NCI-H1694 treated with DMSO at 0.1 percent for 48 hours (cell line): ENCODE results near the gene CASS4.
"Not testable (repeated sequence)": the region's sequence is repeated elsewhere in the genome, so short reads cannot be mapped to it uniquely, and the experiment has no call there.

Source experiments
- DNase-seq: peaks from one replicate; lab custom pipeline; 2025; lab: John Stamatoyannopoulos, UW

The CASS4 gene, protein sequence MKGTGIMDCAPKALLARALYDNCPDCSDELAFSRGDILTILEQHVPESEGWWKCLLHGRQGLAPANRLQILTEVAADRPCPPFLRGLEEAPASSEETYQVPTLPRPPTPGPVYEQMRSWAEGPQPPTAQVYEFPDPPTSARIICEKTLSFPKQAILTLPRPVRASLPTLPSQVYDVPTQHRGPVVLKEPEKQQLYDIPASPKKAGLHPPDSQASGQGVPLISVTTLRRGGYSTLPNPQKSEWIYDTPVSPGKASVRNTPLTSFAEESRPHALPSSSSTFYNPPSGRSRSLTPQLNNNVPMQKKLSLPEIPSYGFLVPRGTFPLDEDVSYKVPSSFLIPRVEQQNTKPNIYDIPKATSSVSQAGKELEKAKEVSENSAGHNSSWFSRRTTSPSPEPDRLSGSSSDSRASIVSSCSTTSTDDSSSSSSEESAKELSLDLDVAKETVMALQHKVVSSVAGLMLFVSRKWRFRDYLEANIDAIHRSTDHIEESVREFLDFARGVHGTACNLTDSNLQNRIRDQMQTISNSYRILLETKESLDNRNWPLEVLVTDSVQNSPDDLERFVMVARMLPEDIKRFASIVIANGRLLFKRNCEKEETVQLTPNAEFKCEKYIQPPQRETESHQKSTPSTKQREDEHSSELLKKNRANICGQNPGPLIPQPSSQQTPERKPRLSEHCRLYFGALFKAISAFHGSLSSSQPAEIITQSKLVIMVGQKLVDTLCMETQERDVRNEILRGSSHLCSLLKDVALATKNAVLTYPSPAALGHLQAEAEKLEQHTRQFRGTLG

DNA sequence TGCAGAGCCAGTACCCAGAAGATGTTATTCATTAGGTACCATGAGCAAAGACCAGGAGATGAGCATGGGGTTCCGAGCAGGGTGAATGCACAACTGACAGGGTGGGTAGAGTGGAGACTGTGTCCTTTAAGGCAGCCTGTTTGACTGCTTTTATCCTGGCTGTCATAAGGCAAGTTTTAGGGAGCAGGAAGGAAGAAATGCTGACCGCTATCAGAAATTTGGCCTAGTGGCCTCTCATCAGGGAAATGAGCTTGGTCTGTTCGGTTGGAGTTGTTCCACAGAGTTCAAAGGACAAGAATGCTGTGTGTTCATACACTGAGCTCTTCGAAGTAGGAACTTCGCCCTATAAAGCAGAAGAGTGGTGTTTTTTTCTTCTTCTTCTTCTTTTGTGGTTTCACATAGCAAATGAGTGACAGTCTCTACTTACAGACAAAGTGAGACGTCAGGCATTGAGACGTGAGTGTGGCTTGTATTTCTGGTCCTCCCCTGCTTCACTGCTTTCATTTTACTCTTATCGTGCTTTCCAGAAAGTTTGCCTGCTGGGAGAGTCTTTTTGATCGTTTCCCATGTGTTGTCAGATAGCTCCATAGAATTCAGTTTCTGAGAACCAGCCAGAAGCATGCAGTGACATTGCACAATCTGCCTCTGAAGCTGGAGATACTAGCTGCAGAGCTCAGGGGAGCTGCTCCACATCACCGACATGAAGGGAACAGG lies at the start of gene CASS4:
TSS of gene CASS4 (plus strand) at position 502 of the 714 bp plus-strand sequence. CDS start at position 701, 199 bp downstream.
- DNase-seq: no peak

DNA sequence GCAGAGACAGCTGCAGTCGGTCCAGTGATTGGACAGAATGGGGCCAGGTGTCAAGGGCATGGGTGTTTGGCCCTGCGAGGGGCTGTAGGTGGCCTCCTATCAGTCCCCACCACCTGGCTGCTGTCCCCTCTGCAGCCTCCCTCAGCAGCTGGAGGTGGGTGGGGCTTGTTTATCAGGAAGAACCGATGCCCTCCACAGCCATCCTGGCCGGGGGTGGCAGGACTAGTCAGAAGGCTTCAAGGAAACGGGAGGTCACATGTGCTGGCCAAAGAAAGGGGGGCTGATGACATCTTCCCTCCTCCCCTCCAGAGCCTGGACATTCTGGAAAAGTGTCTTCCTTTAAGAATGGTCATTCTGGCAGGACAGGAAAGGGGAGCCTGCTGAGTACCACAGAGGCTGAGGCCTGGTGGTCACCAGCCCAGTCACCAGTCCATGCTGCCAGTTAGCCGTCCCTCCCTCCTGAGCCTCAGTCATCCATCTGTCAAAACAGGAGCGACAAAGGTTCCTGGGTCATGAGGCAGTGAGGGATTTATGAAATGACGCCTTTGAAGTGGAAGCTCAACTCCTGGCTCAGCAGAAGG lies 49.1 kb upstream of the CASS4 start:
- DNase-seq: no peak

DNA sequence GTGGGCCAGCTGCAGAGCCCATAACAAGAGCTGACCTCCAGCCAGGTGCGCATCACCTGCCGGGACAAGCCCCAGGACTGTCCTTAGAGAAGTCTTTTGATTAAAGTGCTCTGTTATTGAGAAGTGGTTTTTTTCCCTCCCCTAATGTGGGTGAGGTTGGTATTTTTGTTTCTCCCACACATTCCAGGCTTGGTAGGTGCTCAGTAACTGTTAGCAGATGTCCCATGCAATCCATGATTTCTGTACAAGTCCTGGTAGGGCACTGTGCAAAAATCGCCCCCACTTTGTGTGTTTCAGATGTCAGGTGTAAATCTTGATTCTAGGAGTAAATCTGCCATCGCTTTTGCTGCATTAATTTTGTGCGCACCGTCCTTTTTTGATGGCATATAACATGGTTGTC lies 48.6 kb upstream of the CASS4 start:
- no peak for DNase-seq

DNA sequence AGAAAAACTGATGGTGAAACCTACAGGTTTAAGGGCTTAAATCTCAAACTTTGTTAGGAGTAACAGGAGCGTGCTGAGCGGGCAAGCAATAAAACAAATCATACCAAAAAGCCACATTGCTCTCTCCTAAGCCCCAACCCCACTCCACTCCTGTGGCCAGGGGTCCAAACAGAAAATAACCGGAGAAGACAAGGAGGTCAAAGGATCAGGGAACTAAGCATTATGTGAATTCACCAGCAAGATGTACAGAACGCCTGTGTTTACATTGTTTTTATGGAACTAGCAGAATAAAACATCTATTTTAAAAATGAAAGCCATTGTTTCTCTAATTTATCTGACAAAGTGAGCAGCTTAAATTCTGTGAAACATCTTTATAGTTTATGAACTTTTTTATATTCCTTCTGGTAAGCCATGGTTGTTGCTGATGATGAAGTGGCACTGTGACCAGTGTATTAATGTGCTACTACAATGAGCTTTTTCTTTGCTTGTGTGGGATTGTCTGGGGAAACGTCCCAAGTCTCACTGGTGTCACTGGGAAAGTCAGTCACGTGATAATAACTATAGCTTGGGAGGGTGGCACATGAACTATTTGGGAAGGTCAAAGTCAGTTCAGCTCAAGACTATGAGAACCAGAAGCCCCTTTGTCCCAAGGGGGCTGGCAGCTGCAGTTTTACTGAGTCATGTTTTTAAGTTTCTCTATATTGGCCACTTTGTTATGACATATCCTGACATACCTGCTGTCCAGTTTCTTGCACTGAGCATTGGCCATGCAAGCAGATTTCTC lies 43.5 kb upstream of the CASS4 start:
- no peak for DNase-seq

DNA sequence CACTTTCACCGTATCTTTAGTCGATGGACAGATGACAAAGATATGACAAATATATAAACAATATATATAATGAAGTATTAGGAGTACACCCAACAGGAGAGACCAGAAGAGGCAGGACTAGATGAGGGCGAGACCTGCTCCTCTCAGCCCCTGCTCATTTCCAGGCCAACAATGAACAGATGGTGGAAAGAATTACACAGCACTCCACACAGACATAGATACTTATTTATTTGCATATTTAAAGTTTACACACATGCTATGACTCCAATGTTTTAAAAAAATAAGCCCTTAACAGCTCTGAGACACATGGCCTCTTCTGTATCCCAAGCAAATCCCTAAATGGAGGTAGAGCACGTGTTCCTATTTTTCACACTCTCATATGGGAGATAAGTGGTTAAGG lies 42.9 kb upstream of the CASS4 start:
- DNase-seq: no peak

DNA sequence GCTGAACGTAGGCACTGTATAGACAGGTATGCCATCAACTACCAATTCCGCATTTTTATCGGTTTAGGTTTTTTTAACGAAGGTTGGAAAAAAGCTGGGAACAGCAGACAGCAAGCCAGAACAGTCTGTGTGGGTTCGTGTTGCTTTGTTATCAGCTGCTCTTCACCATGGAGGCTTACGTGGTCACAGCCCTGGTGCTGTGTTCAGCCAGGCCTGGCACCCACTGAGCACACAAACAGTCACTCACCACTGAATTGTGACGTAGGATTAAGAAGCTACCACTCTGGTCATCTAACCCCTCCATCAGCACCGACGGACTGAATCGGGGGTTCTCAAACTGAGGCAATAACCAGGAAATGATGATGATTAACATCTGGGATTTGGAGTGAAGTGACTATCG lies 40.1 kb upstream of the CASS4 start:
- DNase-seq: no peak

DNA sequence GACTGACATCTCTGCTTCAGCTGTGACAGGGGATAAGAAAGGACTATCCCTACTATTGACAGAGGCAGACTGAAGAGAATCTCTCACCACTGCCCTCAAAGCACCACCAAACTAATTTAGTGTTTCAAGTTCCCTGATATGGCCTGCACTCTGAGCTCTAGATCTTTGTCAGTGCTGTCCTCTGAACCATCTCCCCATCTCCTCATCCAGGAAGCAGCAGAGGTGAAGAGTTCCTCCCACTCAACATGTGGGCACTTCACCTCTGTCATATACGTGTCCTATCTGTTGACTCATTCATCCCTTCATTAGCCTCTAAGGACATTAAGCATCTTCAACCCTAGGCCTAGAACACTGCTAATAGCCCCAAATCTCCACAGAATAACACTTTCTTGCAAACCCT lies 39.2 kb upstream of the CASS4 start:
- DNase-seq: no peak

DNA sequence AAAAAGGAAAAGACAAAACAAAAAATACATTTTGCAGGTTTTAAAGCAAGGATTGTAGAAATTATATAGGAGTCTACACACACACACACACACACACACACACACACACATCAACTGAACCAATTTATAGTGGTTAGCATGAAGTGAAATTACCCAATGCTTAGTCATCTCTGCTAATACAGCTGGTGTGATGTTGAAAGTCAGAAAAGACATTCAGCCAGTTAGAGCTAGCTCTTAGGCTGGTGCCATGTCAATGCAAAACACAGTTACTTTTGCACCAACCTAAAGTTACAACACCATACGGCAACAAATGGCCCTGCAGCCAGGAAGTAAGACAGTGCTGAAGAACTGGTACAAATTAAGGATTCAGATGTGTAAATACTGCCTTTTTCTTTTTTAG lies 38.1 kb upstream of the CASS4 start:
- peak; percentile 2 for DNase-seq

DNA sequence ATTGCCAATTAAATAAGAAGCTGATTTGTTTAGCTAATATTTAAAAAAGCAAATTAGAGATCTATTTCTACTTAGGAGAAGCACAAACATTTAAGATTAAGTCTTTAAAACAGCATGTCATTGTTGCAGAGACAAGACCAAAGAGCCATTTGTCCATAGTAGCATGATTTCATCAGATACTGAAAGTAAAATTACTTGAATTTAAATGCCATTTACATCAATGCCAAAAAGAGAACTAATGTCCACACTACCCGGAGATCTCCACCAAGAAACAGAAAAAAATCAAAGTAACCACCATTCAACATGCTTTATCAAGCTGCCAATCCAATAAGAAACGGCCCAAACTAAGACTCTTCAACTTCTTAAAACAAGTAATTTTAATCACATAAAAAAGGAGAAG lies 35.7 kb upstream of the CASS4 start:
- no peak for DNase-seq

DNA sequence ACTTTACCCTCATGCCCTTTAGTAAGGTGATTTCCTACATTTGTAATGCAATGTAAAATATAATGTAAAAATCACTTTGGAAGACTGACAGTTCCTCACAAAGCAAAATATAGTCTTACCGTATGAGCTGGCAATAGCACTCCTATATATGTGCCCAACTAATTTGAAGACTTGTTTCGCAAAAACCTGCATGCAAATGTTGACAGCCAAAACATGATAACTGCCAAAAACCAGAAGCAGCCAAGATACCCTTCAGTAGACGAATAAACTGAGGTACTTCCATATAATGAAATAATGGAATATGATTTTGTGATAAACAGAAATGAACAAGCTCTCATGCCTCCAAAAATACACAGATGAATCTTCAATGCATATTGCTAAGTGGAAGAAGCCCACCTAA lies 33.7 kb upstream of the CASS4 start:
- no peak for DNase-seq

DNA sequence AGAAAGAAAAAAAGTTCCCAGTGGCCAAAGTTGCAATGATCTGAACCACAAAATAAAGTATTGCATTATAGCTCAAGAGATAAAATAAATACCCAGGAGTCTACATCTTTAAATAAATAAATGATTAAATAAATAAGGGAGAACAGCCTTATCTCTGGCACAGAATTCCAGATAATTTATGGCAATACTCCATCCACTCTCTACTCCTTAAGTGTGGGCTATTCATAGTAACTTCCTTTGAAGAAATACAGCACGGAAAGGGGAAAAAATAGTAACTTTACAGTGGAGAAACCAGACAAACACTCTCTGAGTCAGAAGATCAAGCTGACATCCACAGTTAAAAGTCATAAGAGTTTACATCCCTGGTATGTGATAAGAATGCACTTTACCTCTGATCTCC lies 31.7 kb upstream of the CASS4 start:
- no peak for DNase-seq

DNA sequence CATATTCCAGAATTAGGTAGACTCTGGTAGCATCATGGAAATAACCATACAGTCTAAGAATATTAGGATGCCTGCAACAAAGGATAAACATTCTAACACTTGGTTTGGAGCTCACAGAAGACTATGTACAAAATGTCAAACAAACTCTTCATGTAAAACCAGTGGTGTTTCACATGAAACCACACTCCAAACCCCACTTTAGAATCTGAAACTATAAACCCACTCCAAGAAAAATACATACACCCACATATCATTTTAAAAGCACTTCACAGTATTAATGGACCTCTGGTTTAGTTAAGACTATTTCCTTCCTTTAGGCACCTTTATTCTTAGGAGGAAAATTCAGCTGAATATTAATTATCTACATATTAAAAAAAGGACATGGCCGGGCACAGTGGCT lies 30.6 kb upstream of the CASS4 start:
- no peak for DNase-seq

DNA sequence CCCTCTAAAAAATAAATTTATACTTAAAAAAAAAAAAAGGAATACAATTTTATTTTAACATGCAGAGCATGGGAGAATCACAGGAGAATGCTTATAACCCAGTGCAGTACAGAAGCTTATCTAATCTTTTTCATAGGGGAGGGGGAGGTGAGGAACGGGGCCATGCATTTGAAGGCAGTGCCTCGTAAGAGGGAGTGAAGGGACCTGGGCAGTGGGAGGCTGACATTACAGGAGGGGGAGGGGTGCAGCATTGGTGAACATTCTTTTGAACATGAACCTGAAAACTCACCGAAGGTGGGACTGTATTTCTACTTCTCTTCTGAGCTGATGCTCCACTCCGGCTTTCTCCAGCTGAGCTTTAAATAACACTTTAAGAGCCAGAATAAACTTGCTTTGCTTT lies 29.4 kb upstream of the CASS4 start:
- no peak for DNase-seq

DNA sequence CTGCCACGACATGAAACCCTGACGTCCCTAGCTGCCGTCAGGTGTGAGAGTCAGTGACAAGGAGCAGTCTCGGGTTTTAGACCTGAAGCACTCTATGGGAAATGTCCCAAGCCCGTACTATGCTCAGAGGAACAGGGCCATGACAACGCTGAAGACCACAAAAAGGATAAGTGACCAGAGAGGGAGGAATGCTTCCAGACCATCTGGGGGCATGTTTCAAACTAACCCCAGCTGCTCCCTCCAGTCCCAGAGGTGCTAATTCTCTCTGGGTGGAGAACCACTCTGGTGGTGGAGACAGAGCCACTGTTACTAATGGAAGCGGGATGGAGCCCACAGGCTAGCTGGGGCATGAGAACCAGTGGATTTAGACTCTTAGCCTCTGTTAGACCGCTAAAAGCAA lies 28.7 kb upstream of the CASS4 start:
- no peak for DNase-seq

DNA sequence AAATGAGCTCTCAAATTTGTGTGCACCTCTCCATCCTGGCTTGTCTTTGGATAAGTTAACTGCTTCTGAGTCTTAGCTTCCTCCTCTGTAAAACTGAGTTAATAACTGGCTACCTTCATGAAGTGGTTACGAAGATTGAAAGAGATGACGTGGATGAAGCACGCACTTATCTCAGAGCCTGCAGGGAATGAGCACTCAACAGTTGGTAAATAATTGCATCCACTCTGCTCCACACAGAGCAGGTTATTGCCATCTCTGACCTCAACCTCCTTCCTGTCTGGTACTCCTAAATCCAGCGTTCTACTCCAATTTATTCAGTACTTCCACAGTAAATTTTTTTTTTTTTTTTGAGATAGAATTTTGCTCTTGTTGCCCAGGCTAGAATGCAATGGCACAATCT lies 26.9 kb upstream of the CASS4 start:
- DNase-seq: no peak

DNA sequence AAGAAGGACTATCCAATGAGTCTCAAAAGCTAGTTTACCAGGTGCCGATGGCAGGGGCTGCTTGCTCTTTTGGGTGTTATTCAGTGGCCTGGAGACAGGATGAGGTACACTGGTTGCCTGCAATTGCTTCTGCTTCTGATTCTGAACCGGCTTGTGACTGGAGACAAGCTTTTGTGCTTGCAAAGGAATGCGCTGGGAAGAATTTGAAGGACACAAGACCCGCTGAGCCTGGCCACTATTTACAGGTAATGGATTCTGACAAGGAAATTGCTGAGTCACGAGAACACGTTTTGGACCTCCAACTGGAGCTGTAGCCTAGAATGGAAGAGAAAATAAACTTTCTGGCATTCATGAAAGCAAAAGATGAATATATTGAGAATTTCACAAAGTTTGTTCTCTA lies 25.8 kb upstream of the CASS4 start:
- DNase-seq: no peak

DNA sequence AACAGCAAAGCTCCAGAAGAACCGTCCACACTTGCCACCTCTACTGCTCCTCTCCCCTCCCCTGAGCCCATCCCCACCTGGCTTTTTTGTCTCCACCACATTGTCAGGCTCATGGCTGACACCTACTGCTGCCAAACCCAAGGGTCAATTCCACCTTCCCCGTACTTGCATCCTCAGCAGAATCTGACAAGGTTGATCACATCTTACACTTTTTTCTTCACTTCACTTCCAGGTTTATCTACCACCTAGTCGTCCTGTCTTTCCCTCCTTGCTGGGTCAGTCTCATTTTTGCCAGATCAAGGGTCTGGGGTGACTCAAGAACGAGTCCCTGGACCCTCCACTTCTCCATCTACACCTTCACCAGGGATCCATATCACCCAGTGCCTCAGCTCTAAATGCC lies 23.2 kb upstream of the CASS4 start:
- no peak for DNase-seq

DNA sequence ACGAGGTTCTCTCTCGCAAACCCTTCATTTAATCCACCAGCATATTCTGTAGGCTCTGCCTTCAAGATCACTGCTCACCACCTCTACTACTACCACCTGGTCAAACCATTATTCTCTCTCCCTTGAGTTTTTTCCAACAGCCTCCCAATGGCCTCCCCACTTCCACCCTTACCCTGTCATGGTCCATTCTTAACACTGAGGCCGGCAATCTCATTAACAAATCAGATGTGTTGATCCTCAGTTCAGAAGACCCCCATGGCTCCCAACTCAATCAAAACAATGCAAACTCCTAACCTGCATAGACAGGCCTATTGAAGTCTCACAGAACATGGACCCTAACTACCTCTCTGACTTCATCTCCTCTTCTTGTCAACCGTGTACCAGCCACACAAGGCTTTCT lies 22.3 kb upstream of the CASS4 start:
- no peak for DNase-seq

DNA sequence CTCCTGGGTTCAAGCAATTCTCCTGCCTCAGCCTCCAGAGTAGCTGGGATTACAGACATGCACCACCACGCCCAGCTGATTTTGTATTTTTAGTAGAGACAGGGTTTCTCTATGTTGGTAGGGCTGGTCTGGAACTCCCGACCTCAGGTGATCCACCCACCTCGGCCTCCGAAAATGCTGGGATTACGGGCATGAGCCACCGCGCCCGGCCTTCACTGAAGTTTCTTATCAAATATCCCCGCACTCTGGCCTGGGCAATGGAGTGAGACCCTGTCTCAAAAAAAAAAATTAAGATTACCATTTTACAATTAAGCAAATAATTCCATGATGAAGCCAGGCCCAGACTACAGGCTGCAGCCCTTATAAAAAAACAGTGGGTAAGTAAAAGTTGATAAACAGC lies 21.7 kb upstream of the CASS4 start:
- not testable (repeated sequence) for DNase-seq

DNA sequence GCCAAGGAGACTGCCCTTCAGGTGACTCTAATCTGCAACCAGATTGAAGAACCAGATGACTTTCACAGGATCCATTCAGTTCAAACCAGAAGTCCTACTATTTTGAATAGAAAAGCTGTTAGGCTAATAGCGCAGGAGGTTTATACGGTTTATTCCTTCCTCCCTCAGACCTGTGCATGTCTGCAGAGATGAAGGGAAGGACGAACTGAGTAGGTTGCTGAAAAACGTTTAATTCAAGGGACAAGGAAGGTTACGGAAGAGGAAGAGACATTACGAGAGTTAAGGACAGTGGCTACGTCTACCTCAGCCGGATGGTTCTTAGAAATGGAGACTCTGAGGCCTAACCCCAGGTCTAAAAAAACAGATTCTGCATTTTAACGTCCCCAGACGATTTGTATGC lies 21.0 kb upstream of the CASS4 start:
- DNase-seq: no peak

DNA sequence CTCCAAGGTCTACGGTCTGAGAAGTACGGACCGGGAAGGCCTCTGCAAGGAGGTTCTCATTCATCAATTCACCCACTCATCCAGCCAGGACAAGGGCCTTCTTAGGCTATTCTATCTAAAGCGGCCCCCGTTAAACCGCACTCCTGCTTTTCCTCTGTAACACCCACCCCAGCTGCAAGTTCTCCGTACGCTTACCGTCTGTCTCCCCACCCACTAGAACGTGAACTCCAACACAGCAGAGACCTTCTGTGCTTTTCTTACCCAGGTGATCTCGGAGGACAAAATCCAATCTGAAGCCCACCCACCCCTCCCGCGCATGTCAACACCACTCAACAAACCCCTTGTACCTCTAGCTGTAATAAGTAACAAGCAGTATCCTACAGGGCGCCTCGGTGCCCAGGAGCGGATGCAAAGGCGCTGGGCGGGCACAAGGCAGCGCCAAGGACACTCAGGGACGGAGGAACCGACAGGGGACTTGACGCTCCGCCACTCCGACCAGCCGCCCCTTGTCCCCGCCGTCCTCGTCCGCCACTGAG lies 20.4 kb upstream of the CASS4 start:
- no peak for DNase-seq
